H1 (cell line): Measurements from ENCODE around the gene CCNC. TPM values are rescaled to one million over a fixed set of nuclear protein-coding genes. Genes with fewer than 3 reads are reported as not detected.

ENCODE experiments used
- ATF2 ChIP-seq: IDR thresholded peaks from 2 replicates; pipeline ENCODE4 v1.6.1; 2012; ENCODE audit warnings: low read length, inconsistent platforms
- BCL11A ChIP-seq, 2 experiments: IDR thresholded peaks; one replicate each; pipeline ENCODE4 v1.6.1; 2011; ENCODE audit warnings: low read depth in 2 of 2, low read length in 2 of 2, mild to moderate bottlenecking in 2 of 2
- CHD1 ChIP-seq: IDR thresholded peaks from 2 replicates; pipeline ENCODE4 v1.6.1; 2012; ENCODE audit warnings: low read depth, low read length, improper control_type of control experiment
- CREB1 ChIP-seq: IDR thresholded peaks from 2 replicates; pipeline ENCODE4 v1.6.1; 2012; ENCODE audit warnings: inconsistent platforms
- CTBP2 ChIP-seq: IDR thresholded peaks from 2 replicates; pipeline ENCODE4 v1.7.0; 2011; ENCODE audit warnings: borderline replicate concordance, mild to moderate bottlenecking, moderate library complexity, mixed read lengths, low read length; ENCODE audit not compliant: insufficient read depth, insufficient read length
- EP300 ChIP-seq, 2 experiments: IDR thresholded peaks; 1 replicate in 1 of 2; 2 replicates in 1 of 2; pipeline ENCODE4 v1.6.1; 2011 to 2012; ENCODE audit warnings: low read depth in 2 of 2, low read length in 2 of 2, mild to moderate bottlenecking in 2 of 2, borderline replicate concordance in 1 of 2, inconsistent platforms in 1 of 2, moderate library complexity in 1 of 2
- FOSL1 ChIP-seq: IDR thresholded peaks from 2 replicates; pipeline ENCODE4 v1.6.1; 2011; ENCODE audit warnings: mild to moderate bottlenecking, low read depth, low read length, moderate library complexity; ENCODE audit not compliant: insufficient read depth
- GTF2F1 ChIP-seq: IDR thresholded peaks from 2 replicates; pipeline ENCODE4 v1.6.1; 2012; ENCODE audit warnings: low read depth, low read length, improper control_type of control experiment, borderline replicate concordance
- HDAC2 ChIP-seq, 2 experiments: fragments of 300-600 bp in 1 of 2; sonication (generic) in 1 of 2; IDR thresholded peaks; 2 replicates each; pipeline ENCODE4 v1.6.1; 2011 to 2012; ENCODE audit warnings: low read depth in 2 of 2, low read length in 2 of 2, mild to moderate bottlenecking in 2 of 2, moderate library complexity in 2 of 2, borderline replicate concordance in 1 of 2, inconsistent platforms in 1 of 2
- HDAC6 ChIP-seq: IDR thresholded peaks from one replicate; pipeline ENCODE4 v1.7.1; 2012; ENCODE audit warnings: low read depth, mild to moderate bottlenecking, inconsistent platforms, low read length, moderate library complexity
- NRF1 ChIP-seq: IDR thresholded peaks from 2 replicates; pipeline ENCODE4 v1.6.1; 2011; ENCODE audit warnings: mild to moderate bottlenecking, low read depth, low read length, improper control_type of control experiment
- POLR2AphosphoS5 ChIP-seq: IDR thresholded peaks from 2 replicates; pipeline ENCODE4 v1.6.1; 2011; ENCODE audit warnings: low read depth, low read length
- RAD21 ChIP-seq, 2 experiments: IDR thresholded peaks in 1 of 2; conservative IDR thresholded peaks in 1 of 2; 2 replicates each; pipeline ENCODE4 v1.6.1; 2011; ENCODE audit warnings: low read depth in 2 of 2, low read length in 2 of 2, improper control_type of control experiment in 1 of 2, inconsistent platforms in 1 of 2, mild to moderate bottlenecking in 1 of 2, moderate library complexity in 1 of 2
- RXRA ChIP-seq: IDR thresholded peaks from 2 replicates; pipeline ENCODE4 v1.6.1; 2011; ENCODE audit warnings: low read depth, mild to moderate bottlenecking, low read length, moderate library complexity; ENCODE audit not compliant: insufficient read depth
- SAP30 ChIP-seq: fragments of 300-600 bp; sonication (generic); IDR thresholded peaks from 2 replicates; pipeline ENCODE4 v1.7.1; 2012; ENCODE audit warnings: low read length, moderate library complexity, mild to moderate bottlenecking, inconsistent platforms; ENCODE audit not compliant: insufficient read depth, insufficient replicate concordance
- SIX5 ChIP-seq: IDR thresholded peaks from 2 replicates; pipeline ENCODE4 v1.6.1; 2011; ENCODE audit warnings: mild to moderate bottlenecking, low read depth, low read length
- SP2 ChIP-seq: IDR thresholded peaks from 2 replicates; pipeline ENCODE4 v1.6.1; 2012; ENCODE audit warnings: mild to moderate bottlenecking, low read length, inconsistent platforms
- SP4 ChIP-seq: IDR thresholded peaks from 2 replicates; pipeline ENCODE4 v1.6.1; 2012; ENCODE audit warnings: low read length, inconsistent platforms
- TAF7 ChIP-seq: optimal IDR thresholded peaks from 2 replicates; pipeline ENCODE3; 2011; ENCODE audit warnings: low read depth, mild to moderate bottlenecking, inconsistent platforms, low read length, moderate library complexity, borderline replicate concordance
- YY1 ChIP-seq: IDR thresholded peaks from 2 replicates; pipeline ENCODE4 v1.6.1; 2011; ENCODE audit warnings: low read depth, mild to moderate bottlenecking, low read length
- polyA plus RNA-seq, 7 experiments: library from polyadenylated mRNA; depleted of rRNA in 3 of 7; stranded (reverse) in 5 of 7; unstranded in 2 of 7; fragments of >200 nt in 5 of 7; fragments of 200-250 nt in 2 of 7; gene quantifications; 1 replicate in 5 of 7; 2 replicates in 1 of 7; 4 replicates in 1 of 7; pipeline versions ENCODE4 v1.2.1 to v1.2.3, GENCODE V29; 2011 to 2013; ENCODE audit warnings: missing spikeins in 2 of 7, mixed read lengths in 2 of 7
- total RNA-seq: library from RNA; stranded (reverse); fragmentation: NEBNext Ultra II Directional; extraction: Animal tissue kit (Norgen Biotek cat#: 25700); gene quantifications from 2 replicates; pipeline ENCODE4 v1.2.1, GENCODE V29; 2021

CCNC gene
- total and polyA plus RNA-seq, 2 of the 8 experiments (the other 6 are each of a cell fraction or from before 2014, with no cell fraction given) = 45.4 to 107 TPM

GRCh38 chr6:99588618-99589289, 20.3 kb upstream of the CCNC start (continued):
- no peak for TF ChIP-seq FOSL1
- no peak for TF ChIP-seq NRF1
- peak; percentile 81 to 85 for TF ChIP-seq RAD21 (IDR thresholded peaks at IDR 0.05 in 1 of 2, conservative IDR thresholded peaks at IDR 0.05 in 1 of 2; ENCODE audit: low read depth in 2 of 2, low read length in 2 of 2)
- no peak for TF ChIP-seq RXRA
- peak; percentile 72 for TF ChIP-seq CTBP2
- TF ChIP-seq POLR2AphosphoS5 = no peak
- TF ChIP-seq SP4 = no peak
- TF ChIP-seq SIX5 = no peak
- TF ChIP-seq GTF2F1 = no peak
- no peak for TF ChIP-seq ATF2
- TF ChIP-seq HDAC2 (IDR thresholded peaks at IDR 0.05; ENCODE audit: borderline replicate concordance in 1 of 2, low read depth in 2 of 2, low read length in 2 of 2) = no peak; a peak in 1 of 4 replicates
- TF ChIP-seq BCL11A (IDR thresholded peaks at IDR 0.05; ENCODE audit: low read depth in 2 of 2, low read length in 2 of 2) = no peak
- TF ChIP-seq EP300 (IDR thresholded peaks at IDR 0.05; ENCODE audit: borderline replicate concordance in 1 of 2, low read depth in 2 of 2, low read length in 2 of 2) = no peak
- no peak for TF ChIP-seq CHD1
- no peak for TF ChIP-seq SP2
- TF ChIP-seq HDAC6 = no peak
- no peak for TF ChIP-seq SAP30
- no peak; the same call in 1 of the 2 replicates for TF ChIP-seq CREB1
- TF ChIP-seq YY1 = no peak
- no peak for TF ChIP-seq TAF7
